NCI-H82 treated with DMSO at 0.1 percent for 48 hours (cell line): ENCODE results near the gene ZFAND3.
"Not testable (repeated sequence)": the region's sequence is repeated elsewhere in the genome, so short reads cannot be mapped to it uniquely, and the experiment has no call there.

Experiments
- DNase-seq: peaks from one replicate; lab custom pipeline; 2025; ENCODE audit not compliant: unreplicated experiment; lab: John Stamatoyannopoulos, UW

ZFAND3 gene

DNA sequence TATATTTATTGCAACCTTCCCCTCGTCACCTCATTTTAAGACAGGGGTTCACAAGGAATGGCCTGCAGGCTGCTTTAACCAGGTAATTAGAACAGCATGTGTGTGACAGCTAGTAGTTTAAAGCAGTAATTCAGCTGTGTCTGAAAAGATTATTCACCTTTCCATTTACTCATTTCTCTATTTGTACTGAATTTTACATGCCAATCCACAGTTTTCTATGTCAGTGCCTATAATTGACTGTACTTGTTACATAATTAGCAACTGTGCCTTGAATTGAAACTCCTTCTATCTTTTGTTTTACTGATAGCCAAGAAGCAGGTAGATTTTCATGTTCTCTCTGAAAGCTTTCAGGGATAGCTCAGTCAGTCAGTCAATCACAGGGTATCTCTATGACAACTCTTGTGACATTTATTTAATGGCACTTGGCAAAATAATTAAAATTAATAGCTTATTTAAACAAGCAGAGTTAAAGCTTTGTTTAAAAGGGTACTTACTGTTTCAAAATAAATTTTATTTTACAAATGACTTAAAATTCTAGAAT lies 214.0 kb downstream of the ZFAND3 start:
- DNase-seq, result no peak

DNA sequence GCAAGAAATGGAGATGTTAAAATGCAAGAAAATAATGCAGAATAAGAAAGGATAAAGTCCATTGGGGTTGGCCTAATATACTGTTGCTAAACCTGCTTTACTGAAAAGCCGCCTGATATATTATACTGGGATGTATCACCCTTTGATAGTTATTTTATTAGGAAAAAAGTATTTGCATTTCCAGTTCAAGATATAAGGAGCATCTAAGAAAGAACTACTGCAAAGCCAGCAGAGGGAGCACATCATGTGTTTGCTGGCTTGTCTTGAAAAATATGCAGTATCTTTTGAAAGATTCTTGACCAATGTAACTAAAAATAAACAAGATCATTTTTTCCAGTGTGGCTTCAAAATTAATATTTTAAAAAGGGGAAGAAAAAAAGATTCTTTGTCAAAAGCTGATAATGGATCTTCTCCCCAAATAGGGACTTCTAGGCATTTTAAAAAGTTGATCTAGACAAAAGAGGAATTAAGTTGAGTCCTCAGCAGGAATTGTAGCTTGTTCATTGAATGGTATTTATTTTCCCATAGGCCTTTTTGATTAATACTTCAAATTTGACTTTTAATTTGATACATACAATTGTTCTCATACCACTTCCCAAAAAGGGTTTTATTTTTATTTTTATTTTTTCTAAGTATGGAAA lies 214.9 kb downstream of the ZFAND3 start:
- DNase-seq, result no peak

DNA sequence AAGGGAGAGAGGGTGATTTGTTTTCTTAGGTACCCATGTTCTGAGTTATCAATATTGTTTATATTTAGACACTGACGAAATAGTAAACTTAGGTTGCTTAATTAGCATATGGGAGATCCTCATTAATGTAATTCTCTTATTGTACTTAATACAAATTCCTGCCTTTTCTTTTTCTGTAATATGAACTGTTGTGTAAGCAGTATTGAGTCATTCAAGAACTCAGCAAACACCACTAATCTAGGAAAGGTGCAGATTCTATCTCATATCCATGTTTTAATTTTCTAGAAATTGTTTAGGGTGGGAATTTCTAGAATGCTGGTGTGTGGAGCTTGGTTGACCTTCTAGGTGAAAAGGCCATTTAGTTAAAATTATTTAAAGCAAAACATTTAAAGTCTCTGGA lies 216.0 kb downstream of the ZFAND3 start:
- DNase-seq, result no peak

DNA sequence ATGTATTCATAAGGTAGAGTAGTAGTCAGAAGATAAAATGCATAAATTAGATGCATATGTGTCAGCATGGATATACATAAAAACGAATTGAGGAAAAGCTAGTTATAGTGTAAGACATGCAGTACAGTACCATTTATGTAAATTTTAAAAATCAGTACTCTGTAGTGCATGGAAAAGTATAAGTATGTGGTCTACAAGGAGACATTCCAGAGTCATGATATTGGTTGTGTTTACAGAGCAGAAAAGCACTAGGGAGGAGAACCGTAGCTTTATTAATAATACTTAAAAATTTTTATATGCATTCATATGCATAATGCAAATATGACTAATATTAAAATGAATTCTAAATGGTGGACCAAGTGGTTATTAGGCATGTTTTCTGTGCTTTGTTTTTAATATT lies 220.0 kb downstream of the ZFAND3 start:
- no peak for DNase-seq

DNA sequence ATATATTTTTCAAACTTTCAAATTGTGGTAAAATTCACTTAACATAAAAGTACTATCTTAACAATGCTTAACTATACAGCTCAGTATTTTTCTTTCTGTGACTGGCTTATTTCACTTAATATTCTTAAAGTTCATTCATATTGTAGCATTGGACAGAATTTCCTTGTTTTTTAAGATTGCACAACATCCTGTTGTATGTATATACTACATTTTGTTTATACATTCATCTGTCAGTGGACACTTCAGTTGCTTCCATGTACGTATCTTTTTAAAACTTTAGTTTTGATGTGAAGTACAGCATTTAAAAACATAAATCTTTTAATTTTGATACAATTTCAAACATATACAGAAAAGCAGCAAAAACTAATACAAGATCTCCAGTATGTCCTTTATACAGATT lies 220.7 kb downstream of the ZFAND3 start:
- DNase-seq, result no peak

DNA sequence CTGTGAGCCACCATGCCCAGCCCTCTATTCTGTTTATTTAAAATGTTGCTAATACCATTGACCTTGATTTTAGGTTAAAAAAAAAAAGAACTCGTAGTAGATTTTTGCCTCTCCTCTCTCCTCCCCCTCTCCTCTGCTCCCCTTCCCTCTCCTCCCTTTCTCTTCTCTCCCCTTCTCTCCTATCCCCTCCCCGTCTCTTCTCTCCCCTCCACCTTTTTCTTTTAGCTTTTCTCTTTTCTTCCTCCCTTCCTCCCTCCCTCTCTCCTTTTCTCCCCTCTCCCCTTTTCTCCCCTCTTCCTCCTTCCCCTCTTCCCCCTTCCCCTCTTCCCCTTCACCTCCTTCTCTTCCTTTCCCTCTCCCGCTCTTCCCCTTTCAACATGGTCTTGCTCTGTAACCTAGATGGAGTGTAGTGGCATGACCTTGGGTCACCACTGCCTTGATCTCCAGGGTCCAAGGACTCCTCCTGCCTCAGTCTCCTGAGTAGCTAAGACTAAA lies 223.8 kb downstream of the ZFAND3 start:
- no peak for DNase-seq

DNA sequence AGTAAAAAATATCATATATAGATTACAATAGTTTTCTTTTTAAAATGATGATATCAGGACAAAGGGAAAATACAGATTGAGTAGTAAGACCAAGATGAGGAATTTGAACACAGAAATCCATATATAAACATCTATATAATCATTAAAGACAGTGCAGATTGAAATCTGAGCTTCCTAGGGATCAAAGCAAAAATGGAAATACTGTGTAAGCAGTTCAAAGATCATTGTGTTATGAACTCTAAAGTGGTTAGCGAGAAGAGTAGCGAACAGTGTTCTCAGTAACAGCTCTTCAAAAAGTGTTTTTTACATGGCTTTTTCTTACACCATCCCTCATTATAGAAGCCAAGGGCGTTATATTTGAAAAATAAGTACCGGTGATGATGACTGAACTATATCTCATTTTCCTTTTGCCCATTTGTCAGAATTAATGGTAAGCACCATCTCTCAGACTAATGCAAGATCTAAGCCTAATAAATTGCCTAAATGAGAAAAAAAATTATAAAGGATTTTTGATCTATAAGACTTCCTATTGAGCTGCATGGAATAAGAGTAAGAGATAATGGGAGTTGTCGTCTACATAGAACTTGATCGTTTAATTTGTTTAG lies 226.3 kb downstream of the ZFAND3 start:
- no peak for DNase-seq

DNA sequence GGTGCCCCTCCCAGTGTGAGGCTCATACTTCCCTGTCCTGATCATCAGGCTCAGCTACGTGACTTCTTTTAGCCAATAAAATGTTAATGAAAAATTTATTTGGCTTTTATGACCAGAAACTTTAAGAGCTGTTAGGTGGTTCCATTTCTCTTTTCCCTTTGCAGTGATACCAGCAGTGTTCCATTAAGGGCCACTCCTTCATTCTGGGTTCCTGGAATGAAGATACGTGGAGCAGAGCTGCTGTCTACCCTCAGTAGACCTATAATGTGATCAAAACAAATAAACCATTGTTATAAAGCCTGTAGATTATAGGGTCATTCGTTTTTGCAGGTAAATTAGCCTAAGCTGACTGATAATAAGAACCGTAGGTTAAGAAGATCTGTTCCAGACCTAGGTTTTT lies 228.0 kb downstream of the ZFAND3 start:
- no peak for DNase-seq

DNA sequence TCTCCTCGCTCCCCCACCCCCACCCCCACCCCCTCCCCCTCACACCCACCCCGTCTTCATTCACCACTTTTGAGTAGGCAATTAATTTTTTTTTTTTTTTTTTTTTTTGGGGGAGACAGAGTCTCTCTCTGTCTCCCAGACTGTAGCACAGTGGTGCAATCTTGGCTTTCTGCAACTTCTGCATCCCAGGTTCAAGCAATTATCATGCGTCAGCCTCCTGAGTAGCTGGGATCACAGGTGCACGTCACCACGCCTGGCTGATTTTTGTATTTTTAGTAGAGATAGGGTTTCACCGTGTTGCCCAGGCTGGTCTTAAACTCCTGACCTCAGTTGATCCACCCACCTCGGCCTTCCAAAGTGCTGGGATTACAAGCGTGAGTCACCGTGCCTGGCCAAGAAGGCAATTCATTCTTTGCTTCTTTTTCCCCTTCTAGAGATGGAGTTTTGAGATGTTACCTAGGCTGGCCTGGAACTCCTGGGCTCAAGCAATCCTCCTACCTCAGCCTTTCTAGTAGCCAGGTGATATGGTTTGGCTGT lies 230.4 kb downstream of the ZFAND3 start:
- DNase-seq, result not testable (repeated sequence)

DNA sequence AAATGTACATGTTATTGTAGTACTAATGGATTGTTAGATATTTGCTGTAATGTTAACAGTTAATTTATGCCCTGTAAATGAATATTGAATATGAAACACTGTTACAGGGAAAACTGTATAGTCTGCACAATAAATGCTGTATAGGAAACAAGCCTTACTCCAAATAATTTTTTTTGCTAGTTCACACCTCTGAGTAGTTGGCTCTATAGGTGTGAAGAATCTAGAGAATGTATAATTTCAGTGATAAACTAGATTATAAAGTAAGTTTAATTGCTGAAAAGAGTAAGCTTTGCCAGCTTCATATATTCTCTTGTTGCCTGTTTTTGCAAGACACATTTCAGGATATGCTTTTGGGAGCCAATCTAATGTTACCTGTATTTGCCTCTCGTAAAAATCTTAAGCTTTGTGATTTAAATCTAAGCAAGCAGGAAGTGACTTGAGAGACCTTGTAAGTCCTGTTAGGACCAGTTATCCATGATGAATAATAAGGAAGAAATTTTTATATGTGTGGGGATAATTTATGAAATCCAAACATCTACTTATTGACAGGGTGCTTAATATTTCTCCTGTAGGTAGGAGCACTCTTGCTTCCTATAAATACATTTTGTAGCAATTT lies 232.4 kb downstream of the ZFAND3 start:
- DNase-seq, result no peak

DNA sequence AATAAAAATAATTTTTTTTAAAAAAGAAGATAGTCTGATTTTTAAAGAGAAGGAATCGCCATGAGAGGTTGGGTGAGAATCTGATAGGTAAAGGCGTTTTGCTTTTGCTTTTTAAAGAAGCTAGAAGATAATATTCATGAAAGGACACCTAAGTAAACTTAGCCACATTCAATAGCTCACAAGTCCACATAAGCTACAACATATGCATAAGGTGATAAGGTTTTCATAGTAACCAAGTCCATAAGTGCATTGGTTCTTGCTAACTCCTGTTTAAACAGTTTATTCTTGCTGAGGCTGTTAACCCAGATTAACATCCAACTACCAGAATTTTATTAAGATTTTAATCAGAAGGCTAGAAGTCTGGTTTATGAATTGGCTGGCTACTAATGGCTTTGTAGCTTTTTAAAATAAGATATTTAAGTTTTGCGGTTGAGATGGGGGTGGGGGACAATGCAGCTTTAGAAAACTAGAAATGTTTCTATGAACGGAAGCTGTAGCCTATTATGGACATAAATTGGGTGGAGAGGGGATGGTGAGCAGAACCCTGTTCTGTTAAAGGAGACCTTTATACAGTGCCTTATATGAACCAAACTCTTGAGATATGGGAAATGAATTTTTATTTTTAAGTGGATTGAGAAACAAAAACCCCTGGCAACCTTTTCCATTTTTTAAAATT lies 235.1 kb downstream of the ZFAND3 start:
- no peak for DNase-seq

DNA sequence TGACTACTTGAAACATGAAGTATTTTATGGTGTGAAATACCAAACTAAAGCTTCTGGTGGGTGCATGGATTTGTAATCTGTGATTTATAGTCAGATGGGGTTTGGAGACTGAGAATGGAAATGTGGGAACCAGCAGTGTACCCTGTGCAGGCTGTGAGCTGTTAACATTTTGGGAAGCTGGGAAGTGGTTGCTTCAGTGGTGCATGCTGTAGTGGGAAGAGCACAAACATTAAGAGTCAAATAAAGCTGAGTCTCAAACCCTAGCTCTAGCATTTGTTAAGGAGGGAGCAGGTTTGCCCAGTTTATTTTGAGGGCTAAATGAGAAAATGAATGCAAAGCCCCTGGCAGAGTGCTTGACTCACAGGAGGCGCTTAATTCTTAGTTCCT lies 235.7 kb downstream of the ZFAND3 start:
- no peak for DNase-seq

DNA sequence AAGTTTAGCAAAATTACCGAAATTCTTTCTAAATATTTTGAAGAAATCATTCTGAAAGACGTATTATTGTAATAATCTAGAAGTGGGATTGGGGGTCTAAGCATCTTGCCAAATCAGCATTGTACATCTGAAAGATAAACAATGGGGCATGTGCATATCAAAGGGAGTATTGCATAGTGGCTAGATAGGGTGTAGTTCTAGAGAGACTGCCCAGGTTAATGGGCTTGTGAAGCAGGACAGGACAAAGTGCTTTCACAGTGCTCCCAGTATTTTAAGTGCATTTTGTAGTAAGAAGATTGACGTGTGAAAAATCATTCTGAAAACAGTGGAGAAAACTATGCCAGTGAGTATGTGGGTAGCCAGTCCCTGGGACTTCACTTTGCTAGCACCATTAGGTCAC lies 236.8 kb downstream of the ZFAND3 start:
- no peak for DNase-seq

DNA sequence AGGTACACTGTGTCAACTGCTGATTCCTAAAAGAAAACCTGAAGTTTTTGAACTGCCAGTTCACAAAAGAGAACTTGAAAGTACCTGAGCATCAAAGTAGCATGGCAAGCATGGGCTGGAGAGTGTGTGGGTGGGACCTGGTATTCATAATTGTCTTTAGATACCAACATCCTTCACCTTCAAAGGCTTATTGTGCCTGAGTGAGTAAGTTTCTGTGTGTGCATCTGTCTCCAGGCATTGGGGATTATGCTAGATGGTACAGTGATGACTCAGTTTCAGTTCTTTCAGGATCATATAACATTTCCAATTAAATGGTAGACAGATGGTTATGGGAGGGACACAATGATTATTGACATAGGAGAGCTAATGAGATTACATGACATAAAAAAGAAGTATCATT lies 238.5 kb downstream of the ZFAND3 start:
- peak; percentile 73 for DNase-seq

DNA sequence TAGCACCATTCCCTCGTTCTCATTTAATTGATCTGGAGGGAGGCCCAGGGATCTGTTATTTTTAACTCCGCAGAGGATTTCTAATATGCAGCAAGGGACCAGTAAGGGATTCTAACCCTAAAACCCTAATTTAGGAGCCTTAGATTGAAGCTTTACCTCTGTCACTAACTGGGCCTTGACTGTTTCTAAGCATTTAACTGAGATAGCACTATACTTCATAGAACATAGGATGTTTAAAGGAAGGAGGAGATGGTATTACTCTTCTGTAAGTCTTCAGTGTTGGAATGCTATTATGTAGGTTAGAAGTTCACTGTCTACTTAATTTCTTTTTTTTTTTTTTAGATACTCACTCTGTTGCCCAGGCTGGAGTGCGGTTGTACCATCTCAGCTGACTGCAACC lies 242.5 kb downstream of the ZFAND3 start:
- DNase-seq, result no peak

DNA sequence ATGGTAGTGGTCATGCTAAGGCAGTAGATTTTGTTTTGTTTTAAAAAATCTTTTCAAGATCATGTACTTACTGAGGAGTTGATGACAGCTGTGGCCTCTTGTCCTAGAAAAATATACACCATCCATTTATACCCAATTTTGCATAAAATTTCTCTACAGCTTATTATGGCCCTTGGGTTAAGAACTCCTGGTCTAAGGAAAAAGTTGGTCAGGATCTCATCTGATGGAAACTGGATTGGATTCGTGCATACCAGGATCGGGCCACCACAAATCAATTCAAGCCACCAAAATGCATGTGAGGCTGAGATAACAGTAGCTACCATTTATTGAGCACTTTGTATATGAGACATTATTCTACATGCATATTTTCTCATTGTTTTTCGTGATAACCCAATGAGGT lies 244.4 kb downstream of the ZFAND3 start:
- no peak for DNase-seq

DNA sequence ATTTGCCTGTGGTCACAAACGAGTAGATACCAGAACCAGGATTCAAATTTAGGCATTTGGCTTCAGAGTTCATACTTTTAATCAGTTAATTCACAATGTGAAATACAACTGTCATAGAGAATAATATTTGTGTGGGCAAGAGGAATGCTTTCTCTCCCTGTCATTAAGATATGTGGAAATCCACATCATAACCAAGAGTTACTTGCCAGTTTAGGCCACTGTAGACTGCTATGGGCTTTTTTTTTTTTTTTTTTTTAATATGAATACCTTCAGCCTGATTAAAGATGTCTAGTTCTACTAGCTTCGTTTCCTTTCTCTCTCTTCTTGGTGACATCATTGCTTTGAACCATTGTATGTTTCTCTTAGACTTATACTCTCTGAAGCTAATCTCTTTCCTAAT lies 244.9 kb downstream of the ZFAND3 start:
- no peak for DNase-seq

DNA sequence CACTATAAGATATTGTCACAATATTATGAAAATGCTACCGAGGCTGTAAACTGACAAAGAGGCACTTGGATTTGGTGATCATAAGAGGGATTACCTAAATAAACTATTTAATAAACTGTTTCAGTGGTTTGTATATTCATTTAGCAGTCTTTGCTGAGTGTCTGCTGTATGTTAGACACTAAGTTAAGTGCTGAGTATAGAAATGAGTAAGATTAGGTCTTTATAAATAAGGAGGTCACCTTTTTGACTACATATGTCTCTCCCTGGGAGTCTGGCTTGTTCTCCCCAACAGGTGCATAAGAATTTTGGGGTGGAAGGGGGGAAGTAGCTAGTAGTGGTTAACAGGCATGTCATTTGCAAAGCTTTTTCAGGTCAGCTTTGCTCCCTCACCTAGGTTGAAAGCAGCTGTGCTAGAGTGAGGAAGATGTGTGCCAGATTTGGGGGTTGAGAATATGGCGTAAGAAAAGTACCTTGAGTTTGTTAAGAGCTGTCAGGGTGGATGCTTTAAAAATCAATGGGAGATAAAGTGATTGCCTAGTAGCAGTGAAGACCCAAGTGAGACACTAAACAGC lies 246.3 kb downstream of the ZFAND3 start:
- no peak for DNase-seq

DNA sequence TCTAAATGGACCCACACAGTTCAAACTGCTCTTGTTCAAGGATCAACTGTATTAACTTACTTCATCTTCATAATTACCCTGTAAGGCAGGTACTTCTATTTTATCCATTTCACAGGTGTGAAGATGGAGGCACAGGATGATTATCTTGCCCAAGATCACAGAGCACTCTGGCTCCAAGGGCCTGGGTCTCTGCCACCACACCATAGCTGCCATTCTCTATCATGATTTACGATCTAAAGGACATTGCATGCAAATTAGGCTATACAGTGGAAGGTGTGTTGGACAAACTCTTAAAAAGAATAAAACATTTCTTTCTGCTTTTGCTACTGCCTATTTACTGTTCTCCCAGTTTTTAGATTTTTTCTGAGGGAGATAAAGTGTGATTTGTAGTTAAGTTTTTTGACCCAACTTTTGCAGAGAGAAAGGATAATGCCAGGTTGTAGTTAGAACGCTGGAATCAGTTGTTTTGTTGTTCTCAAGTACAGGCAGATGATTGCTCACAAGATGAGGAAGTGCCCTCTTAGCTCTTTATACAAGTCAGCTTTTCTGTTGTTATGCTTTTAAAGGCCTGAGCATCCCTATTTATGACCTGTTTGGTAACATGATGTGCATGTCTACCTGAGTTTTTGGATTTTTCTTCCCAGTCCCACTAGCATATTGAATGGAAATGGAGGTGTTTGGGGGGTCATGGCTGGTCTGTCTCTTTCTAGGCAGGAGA lies 247.9 kb downstream of the ZFAND3 start:
- DNase-seq, result no peak

DNA sequence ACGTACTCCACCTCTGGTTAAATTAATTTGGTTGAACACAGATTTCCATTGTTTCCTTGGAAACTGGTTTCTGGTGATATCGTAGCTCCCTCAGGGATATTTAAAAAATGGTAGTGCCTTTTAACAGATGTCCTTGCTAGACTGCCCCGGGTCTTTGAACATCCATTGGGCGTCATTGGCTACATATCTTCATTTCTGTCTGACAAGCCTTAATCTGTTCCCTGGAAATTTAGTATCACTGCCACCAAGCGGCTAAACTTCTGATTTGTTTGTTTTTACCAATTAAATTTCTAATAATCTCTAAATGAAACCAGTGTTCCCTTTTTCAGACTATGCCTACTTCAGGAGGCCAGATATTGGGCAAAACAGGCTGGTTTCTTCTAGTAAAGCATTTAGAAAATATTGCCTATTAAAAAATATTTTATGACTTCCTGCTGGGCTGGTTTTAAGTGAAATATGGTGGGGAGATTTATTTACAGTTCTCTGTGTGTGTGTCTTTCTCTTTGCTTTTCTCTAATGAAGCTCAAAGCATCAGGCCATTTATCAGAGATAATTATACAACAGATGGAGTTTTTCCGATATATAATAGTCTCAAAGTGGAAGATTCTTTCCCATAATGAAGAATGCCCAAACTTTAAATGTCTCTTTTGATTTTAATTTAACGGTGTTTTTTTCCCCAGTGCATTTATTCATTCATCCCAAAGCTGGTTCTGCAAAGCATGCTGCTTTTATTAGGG lies 249.5 kb downstream of the ZFAND3 start:
- DNase-seq, result no peak
